Measurements from ENCODE around the gene COL6A1.
"Not testable (repeated sequence)": the region's sequence is repeated elsewhere in the genome, so short reads cannot be mapped to it uniquely, and the experiment has no call there.

COL6A1 gene

GRCh38 chr21:45969921-45970673 is 11.5 kb upstream of the COL6A1 start:
- no peak for DNase-seq (ENCODE audit: low read depth)

- no peak for DNase-seq (ENCODE audit: low read depth)
These were observed 10.6 kb upstream of the COL6A1 start for GRCh38 chr21:45970674-45971615.

DNA sequence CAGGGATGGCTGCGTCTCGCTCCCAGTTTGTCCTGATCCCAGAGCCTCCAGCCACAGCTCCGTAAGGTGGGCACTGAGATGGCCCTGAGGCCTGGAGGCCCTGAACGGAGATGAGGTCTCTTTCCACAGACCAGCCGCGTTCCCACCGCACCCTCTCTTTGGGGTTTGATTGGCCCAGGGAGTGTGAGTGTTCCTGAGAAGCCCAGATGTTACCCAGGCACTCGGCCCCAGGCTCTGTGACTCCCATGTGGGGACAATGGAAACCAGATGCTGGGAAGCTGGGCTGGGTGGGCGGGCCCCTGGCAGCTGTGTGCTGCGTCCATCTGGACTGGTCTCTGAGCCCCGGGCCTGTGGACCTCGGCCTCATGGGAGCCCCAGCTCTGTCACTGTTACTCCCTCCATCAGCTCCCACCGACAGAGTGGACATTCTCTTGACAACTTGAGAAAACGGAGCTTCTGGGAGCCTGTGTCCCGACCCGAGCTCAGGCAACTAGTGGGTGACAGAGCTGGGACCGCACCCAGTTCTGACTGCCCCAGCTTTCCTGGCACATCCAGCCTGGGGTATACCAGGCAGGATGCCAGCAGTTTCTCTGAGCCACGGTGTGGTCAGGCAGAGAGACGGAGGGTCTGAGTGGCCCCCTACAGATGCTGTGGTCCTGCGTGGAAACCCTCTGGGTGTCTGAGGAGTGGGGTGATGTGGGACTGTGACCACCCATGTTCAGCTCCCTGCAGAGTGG is 9.8 kb upstream of the COL6A1 start:
- DNase-seq (ENCODE audit: low read depth): no peak

GRCh38 chr21:45972353-45972715 is 9.2 kb upstream of the COL6A1 start:
- DNase-seq (ENCODE audit: low read depth): no peak

- peak; percentile 78 for DNase-seq (ENCODE audit: low read depth)
These were observed 8.7 kb upstream of the COL6A1 start for GRCh38 chr21:45972716-45973474.

GRCh38 chr21:45973475-45974072 is 8.0 kb upstream of the COL6A1 start:
- DNase-seq (ENCODE audit: low read depth): peak; percentile 75

DNA sequence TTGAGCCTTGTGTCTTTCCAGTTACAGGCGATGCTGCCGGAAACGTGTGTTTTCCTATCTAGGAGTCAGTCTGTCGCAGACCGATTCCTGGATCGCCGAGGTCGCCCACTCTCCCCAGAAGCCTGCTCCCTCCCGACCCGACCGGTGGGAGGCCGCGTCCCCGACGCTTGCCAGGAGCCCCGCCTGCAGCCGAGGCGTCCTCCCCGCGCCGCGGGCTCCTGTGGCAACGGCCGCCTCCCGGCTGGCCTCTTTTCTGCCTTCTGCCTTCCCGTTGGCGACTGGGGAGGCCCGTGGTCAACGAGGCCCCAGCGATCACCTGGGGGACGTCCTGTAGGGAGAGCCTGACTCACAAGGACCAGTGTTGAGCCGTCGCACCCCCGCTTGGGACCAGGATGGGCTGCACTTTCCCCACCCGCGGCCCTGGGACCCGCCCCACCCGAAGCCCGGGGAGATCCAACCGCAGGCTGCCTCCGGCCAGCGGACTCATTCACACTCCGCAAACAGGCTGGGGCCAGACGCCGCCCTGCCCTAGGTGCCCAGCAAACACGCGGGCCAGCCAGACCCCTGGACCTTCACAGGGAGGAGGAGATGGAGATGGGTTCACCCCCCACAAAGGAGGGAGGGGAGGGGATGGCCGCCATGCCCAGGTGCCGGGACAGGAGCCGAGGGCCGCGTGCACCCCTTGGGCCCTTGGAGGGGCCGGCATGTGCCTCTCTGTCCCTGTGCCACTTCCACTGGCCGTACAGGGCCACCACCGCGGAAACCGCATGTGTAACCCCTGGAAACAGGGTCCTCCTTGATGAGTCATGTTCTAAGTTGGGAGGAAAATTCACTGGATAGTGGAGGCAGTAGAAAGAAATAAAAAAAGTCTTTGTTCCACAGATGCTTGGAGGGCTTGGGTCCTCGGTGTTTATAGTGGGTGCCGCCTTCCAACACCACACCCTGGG is 7.2 kb upstream of the COL6A1 start:
- no peak for DNase-seq (ENCODE audit: low read depth)

- no peak for DNase-seq (ENCODE audit: low read depth)
These were observed 6.4 kb upstream of the COL6A1 start for GRCh38 chr21:45975020-45975666.

DNA sequence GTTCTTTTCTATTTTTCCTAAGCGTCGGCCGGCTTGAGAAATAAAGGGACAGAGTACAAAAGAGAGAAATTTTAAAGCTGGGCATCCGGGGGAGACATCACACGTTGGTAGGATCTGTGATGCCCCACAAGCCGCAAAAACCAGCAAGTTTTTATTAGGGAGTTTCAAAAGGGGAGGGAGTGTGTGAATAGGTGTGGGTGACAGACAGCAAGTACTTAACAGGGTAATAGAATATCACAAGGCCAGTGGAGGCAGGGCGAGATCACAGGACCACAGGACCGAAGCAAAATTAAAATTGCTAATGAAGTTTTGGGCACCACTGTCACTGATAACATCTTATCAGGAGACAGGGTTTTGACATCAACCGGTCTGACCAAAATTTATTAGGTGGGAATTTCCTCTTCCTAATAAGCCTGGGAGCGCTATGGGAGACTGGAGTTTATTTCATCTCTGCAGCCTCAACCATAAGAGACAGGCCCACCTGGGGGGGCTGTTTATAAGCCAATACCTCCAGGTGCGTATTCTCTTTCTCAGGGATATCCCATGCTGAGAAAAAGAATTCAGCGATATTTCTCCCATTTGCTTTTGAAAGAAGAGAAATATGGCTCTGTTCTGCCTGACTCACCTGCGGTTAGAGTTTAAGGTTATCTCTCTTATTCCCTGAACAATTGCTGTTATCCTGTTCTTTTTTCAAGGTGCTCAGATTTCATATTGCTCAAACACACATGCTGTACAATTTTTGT is 5.7 kb upstream of the COL6A1 start:
- DNase-seq (ENCODE audit: low read depth): not testable (repeated sequence)

DNA sequence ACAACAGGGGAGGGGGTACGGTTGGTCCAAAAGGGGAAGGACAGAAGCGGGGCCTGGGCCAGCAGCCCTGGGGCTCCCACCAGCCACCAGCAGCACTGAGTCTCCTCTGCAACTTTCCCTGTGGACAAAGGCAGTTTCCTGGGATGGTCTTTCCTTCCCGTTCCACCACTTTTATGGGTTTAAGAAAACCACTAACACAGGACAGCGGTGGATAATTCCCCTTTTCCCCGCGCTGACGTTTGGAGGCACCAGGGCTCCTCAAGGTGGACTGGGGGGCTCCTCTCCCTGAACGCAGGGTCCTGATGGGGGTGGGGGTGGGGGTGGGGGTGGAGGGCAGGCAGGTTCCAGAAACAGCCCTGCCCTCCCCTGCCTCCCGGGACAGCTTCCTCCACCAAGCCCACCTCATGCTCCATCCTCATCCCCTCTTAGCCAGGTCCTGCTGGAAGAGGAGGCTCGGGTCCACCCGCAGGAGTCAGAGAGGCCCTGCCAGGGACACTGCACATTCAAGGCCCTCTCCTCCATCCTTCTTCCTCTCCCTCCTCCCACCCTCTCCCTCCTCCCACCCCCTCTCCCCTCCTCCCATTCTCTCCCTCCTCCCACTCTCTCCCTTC is 4.8 kb upstream of the COL6A1 start:
- no peak for DNase-seq (ENCODE audit: low read depth)

- no peak for DNase-seq (ENCODE audit: low read depth)
These were observed 4.2 kb upstream of the COL6A1 start for GRCh38 chr21:45977396-45977795.

DNA sequence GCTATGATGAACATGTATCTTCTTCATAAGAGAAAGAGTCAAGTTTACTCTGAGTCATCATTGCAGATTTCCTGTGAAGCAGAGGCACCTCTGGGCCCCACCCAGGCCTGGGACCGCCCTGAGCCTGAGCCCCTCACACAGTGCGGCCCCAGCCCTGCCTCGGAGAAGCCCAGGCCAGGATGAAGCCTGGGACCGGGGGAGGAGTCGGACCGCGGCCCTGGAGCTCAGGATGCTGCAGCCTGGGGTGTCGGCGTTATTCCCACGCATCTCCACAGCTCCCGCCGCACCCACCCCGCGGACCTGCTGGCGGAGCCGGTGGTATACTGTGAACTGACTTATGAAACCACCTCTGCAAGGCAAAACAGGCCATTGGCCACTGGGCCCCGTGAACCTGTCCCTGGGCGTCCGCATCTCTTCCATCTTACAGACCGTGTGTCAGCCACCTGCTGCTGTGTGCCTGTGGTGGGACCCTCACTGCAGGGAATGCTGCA is 2.4 kb upstream of the COL6A1 start:
- no peak for DNase-seq (ENCODE audit: low read depth)

- DNase-seq (ENCODE audit: low read depth): no peak
These were observed 1.9 kb upstream of the COL6A1 start for GRCh38 chr21:45979651-45980050.

- DNase-seq (ENCODE audit: low read depth): no peak
These were observed 1.3 kb upstream of the COL6A1 start for GRCh38 chr21:45980271-45980670.

DNA sequence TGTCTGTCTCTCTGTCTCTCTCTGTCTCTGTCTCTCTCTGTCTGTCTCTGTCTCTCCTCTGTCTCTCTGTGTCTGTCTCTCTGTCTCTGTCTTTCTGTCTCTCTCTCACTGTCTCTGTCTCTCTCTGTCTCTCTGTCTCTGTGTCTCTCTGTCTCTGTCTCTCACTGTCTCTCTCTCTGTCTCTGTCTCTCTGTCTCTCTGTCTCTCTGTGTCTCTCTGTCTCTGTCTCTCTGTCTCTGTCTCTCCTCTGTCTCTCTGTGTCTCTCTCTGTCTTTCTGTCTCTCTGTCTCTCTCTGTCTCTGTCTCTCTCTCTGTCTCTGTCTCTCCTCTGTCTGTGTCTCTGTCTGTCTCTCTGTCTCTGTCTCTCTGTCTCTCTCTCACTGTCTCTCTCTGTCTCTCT is 873 bp upstream of the COL6A1 start:
- DNase-seq (ENCODE audit: low read depth): no peak

- DNase-seq (ENCODE audit: low read depth): no peak
These were observed 655 bp downstream of the COL6A1 start for GRCh38 chr21:45982092-45982757.

GRCh38 chr21:45982758-45983648 is 1.4 kb downstream of the COL6A1 start:
- no peak for DNase-seq (ENCODE audit: low read depth)

Data from stromal cell of bone marrow (primary cell).